ENCODE measurements around the gene SYT7.
A peak's percentile ranks its signal among the peaks of the same experiment; 100 is the strongest.

SYT7 gene

DNA sequence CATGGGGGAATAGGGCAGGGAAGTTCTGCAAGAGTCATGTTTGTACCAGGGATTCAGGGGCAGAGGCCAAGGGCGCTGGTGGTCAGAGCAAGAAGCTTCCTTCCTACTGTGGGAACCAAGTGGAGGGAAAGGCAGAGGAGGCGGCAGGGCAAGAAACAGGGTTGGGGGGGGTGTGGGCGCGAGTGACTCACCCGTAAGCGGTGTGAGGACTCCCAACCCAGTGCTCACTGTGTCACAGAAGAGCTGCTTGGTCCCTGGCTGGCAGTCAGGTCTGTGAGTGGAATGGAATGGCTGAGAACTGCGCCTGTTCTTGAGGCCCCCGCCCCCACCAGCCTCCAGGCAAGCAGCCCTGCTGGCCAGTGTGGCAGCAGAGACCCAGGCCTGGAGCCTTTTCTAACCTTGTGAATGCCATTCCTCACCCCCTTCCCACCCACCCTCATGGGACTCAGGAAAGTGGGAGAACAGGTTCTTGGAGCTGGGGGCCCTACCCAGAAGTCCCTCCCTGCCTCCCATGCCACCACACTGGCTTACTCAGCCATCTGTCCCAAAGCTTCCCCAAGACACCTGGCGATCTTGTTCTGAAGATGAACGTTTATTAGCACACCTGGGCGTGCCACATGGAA is 67.6 kb downstream of the SYT7 start:
- DNase-seq = no peak

DNA sequence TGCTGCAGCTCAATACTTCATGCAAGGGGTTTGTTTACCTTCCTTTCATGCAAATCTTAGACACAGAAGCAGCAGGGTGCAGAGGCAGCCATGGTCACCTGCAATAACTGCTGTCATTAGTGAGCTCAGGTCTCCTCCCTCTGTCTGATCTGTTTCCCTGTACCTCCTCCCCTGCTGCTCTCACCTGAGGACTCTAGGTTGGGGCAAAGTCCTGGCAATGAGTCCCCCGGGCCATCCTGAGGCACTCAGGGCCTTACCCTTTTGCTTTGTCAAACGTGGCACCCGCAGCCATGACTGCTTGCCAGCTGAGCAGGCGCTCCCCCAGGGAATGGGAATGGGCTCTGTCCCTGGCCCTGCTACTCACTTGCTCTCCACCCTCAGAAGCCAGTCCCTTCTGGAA is 68.4 kb downstream of the SYT7 start:
- DNase-seq = no peak

DNA sequence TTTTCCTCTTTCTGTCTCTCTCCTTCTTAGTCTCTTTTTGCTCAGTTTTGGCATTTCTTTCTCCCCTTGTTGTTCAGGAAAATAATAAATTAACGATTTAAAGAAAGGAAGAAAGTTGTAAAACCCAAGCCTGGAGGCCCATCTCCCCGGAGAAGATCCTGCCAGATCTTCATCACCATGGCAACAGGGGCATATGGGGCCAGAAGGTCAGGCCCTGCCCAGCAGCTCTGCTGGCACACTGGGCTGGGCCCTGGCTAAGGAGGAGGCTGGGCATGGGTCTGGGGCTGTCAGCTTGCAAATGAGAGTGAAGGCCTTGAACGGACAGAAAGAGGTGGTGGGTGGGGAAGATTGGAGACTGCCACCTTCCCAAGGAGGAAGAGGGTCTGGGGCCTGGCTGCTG is 69.5 kb downstream of the SYT7 start:
- no peak for DNase-seq

DNA sequence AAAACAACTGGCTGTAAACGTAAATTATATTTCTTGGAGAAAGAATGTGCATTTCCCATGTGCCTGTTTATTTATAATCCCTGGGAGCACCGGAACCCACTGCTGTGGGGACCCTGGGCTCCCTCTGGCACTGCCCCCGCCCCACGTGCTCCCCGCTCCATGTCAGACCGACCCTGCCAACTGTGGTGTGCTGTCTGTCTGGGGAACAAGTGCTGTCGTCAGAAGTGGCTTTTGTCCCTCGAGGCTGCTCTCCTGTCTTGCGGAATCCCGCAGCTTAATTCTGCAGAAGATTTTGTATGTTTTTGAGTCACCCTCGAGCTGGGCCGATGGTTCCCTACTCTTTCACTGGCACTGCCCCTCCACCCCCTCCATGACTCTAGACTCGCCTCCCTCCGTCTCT is 69.9 kb downstream of the SYT7 start:
- no peak for DNase-seq

DNA sequence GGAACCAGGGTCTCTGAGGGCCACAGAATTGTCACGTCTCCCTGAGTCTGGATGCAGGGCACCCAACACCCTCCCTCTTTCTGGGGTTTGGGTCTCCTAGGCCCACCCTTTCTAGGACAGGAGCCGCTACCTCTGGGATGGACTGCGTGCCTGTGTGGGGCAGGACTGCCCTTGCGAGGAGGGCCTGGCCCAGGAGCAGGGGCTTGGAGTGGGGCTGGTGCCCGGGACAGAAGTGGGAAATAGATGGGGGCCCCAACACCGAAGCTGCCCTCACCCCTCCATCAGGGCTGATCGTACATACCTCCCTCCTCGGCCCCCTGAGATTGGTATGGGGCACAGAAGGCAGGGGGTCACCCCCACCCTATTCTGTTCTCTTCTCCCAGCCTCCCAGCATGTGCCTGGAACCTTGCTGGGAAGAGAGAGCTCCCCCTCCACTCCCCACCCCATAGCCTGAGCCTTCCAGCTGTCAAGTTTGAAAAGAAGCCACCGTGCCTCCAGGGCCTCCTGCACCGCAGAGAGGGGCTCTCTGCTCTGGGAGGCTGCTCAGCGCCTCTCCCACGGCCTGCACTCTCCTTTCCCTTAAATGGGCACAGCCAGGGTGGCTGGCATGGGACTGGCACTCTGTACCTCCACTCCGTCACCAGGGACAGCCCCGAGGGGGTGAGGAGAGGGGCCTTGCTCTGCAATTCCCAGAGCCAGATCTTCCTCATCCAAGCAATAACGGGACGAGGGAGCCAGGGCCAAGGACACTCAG is 70.5 kb downstream of the SYT7 start:
- no peak for DNase-seq

DNA sequence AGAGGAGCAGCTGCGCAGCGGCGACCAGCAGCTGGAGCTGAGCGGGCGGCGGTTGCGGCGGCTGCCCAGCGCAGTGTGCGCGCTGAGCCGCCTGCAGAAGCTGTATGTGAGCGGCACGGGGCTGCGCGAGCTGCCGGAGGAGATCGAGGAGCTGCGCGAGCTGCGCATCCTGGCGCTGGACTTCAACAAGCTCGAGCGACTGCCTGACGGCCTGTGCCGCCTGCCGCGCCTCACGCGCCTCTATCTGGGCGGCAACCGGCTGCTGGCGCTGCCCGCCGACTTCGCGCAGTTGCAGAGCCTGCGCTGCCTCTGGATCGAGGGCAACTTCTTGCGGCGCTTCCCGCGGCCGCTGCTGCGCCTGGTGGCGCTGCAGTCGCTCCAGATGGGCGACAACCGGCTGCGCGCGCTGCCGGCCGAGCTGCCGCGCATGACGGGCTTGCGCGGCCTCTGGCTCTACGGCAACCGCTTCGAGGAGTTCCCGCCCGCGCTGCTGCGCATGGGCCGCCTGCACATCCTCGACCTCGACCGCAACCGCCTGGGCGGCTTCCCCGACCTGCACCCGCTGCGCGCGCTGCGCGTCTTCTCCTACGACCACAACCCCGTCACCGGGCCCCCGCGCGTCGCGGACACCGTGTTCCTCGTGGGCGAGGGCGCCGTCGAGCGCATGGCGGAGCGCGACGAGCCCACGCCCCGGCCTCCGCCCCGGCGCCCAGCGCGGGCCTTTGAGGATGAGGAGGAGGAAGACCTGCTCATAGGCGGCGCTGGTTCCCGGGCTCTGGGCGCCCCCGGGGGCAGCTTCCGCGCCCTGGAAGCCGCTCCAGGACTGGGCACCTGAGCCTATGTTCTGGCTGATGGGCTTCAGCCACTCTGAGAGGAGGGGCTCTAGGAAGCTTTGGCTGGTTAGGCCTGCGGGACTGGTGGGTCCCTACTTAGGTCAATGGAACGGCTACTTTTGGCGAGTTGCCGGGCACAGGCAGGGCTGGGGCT is 71.5 kb downstream of the SYT7 start:
- DNase-seq = peak; percentile 30

DNA sequence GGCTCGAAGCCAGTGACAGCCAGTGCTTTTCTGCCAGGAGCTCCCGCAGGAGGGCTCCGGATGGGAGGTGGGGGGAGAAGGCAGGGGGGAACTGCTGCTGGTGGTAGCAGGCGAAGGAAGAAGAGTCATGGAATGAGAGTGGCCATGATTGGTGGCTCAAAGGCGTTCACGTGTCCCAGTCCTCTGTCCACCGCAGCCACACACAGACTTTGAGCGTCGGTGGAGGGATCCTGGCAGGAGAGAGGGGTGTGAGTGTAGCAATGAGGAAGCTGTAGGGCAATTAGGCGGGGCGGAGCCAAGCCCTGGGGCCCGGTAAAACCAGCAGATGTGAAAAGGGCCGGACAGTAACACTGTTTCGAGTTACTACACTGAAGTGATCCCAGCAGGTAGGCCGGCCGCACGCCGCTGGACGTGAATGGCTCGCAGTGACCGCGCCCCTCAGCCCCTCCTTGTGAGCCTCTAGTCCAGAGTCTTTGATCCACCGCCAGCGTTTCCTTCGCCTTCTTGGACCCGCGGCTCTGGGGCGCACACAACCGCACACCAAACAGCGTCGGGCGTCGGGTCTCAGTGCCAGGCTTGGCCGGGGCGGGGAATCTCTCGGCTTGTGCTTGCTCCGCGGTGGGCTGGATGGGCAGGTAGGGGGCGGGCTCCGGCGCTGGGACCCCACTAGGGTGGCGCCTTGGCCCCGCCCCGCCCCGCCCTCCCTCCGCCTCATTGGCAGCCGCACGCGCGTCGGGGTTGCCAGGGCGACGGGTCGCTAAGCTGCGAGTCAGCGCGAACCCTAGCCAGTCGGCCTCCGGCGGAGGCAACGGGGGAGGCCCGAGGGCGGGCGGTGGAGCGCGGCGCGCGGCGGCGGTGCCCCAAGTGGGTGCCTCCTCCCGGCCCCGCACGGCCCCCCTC is 72.7 kb downstream of the SYT7 start, which contains the start of gene LRRC10B:
Gene LRRC10B (plus strand): TSS at position 788 of the 900 bp plus-strand sequence. CDS start 250 bp downstream, outside the sequence.
- no peak for DNase-seq

DNA sequence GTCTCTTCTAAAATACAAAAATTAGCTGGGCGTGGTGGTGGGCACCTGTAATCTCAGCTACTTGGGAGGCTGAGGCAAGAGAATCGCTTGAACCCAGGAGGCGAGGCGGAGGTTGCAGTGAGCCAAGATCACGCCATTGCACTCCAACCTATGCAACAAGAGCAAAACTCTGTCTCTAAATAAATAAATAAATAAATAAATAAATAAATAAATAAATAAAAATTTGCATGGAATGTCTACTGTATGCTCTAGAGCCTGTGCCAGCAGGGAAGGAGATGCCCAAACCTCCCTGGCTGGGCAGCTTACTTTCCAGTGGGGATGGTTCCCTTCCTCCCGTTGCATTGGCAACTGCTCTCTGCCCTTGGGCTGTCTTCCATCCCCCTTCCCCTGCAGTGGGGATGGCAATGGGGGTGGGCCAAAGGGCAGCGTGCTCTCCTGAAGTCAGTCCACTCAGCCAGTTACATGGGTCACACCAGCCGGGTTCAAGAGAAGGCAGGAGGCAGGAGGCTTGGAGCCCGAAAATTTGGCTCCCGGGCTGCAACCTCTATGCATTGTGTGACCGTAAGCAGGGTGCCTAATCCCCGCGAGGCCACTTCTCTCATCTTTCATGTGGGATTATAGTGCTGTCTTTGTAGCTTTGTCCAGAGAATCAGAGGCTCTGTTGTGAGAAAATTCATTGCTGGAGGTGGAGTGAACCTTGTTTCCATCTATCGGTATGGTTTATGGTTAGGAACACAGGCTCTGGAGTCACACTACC is 73.7 kb downstream of the SYT7 start:
- no peak for DNase-seq

DNA sequence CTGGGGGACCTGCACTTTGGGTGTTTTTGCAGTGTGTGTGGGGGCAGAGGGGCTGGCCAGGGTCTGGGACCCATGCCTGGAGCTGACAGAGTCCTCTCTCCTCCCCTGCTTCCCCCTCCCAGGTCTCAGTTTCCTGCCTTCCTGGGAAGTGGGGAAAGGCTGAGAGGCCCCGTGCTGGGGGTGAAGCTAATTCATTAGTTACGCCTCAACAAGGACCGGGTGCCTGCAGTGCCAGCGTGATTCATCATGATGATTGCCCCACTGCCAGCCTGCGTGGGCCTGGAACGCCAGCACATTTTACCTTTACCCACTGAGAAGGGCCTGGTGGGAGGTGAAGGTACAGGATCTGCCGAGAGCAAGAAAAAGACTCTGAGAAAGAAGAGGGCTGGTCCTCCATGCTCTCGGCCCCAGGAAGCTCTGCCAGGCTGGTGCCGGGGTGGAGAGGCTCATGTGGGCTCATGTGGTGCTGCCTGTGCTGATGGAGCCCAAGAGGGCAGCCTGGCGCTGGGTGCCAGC is 75.2 kb downstream of the SYT7 start:
- DNase-seq = no peak

DNA sequence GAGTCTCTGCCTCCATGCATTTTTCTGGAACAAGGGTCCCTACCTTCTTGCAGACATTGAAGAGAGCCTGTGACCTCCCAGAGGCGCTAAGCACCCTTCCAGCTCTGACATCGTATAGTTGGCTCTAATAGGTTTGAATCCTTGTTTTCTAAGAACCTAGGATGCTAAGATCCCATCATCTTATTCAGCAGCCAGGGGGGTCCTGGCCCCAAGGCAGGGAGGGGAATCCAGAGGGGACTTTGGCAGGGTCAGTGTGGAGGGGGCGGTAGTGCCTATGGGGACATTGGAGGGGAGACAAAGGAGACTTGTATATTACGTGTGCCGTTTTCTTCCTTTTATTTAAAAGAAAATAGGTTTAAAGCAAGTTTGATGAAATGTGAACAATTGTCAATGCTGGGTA is 75.8 kb downstream of the SYT7 start:
- DNase-seq = no peak

DNA sequence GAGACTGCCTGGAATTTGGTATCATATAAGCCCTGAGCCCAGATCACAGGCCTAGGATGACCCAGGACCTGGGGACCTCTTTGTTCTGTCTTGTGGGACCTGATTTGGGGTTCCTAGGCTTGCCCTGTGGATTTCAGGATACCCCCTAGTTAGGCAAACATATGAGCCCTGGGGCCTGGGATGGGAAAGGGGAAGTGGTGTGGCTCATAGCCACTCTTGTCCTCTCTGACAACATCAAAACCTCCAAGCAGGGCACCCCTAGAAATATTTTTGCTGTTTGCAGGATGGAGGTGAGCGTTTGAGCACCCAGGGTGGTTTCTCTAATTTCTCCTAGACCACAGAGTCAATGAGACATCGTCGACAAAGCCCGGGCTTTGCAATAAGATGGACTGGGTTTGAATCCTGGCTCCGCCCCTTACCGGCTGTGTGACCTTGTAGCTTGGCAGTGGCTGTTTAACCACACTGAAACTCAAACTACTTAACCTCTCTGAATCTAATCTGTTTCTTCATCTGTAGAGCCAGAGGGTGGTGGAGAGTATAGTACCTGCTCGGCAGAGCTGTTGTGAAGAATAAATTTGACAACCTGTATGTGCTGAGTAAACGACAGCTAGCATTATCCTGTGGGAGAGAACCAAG is 77.6 kb downstream of the SYT7 start:
- no peak for DNase-seq

DNA sequence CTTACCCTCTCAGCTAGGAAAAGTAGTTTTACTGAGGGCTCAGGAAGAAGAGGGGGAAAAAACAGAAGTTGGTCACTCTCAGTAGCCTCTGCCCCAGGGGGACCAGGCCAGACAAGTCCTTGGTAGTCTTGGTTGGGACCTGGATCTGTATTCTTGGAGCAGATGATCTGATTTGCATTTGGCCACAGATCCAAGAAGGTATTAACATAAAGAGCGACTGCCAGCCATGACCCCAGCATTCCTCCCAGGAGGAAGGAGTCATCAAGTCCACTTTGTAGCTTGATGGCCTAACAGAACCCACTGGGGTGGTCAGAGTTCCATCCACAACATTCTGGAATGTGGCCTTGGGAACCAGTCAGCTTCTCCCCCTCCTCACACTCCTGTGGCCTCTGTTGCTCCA is 78.4 kb downstream of the SYT7 start:
- DNase-seq = no peak

DNA sequence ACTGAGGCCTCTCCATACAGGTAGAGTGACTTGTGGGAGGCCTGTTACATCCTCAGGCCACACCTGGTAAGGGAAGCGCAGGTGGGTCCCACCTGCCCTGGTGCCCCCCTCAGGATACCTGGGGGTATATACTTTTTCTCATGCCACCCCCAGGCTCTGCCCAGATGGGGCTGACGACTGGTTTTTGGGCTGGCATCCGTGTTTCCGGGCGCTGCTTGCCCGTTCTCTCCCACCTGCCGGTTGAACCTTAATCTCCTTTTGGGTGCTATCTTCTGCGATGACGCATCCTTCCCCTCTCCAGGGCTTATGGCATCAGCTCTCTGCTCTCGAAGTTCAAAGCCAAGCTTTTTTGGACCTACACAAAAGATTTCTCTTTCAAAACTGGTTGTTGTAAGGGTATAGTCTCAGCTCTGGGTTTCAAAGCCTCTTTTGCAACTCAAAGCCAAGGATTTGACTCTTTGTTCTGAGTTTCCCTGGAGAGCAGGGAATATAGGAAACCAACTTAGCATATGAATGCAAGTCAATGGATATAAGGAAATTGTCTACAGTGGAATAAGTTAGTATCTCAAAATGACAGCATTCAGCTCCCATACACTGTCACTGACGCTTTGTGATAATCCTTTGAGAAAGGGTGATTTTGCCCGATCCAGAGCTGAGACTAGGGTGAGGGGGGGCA is 80.9 kb downstream of the SYT7 start:
- no peak for DNase-seq

DNA sequence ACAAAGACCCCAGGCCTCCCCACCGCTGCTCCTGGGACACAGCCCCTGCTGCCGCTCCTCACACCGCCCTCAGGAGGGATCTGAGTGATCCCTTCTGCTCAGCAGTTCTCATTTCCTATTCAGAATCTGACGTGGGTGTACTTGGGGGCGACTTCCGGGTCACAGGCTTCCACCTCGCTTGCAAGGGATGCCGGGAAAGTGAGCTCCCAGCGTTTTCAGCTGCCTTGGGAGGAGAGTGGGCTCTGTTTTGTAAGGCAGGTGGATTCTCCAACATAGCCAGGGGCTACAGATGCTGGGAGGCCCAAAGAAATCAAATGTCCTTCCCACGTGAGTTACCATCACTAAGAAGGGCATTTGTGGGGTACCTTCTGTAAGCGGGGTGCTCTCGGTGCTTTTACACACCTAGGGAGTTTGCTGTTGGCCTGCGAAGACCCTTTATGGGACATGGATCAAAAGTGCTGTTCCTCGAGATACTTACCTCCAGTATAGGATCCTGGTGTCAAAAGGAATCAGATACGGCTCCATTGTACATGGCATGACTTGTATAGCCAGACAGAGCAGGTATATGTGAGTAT is 82.0 kb downstream of the SYT7 start:
- no peak for DNase-seq

DNA sequence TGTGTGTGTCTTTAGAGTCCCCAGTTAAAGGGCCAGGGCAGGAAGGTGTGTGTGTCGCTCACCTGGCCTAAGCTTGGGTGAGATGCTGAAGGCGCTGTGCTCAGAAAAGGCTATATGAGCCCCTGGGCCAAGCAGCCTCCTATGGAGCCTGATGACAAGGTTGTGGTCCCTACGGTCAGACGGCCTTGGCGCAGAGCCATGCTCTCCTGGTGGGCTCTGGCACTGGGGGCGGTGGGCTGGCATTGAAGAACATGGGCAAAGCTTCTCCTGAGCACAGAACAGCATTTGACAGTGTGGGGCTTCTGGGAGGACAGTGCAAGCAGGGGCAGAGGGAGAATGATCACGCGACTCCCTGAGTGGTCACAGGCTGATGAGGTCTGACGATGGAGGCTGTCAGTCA is 83.0 kb downstream of the SYT7 start:
- no peak for DNase-seq

DNA sequence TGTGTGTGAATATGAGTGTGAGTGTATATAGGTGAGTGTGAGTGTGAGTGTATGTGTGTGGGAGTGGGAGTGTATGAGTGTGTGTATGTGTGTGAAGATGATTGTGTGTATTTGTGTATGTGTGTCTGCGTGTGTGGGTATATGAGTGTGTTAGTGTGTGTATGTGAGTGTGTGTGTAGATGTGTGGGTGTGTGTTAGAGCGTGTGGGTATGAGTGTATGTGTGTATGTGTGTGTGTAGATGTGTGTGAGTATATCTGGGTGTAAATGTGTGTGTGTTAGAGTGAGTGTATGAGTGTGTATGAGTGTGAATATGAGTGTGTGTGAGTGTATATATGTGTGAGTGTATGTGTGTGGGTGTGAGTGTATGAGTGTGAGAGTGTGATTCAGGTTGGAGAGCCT is 83.4 kb downstream of the SYT7 start:
- no peak for DNase-seq

DNA sequence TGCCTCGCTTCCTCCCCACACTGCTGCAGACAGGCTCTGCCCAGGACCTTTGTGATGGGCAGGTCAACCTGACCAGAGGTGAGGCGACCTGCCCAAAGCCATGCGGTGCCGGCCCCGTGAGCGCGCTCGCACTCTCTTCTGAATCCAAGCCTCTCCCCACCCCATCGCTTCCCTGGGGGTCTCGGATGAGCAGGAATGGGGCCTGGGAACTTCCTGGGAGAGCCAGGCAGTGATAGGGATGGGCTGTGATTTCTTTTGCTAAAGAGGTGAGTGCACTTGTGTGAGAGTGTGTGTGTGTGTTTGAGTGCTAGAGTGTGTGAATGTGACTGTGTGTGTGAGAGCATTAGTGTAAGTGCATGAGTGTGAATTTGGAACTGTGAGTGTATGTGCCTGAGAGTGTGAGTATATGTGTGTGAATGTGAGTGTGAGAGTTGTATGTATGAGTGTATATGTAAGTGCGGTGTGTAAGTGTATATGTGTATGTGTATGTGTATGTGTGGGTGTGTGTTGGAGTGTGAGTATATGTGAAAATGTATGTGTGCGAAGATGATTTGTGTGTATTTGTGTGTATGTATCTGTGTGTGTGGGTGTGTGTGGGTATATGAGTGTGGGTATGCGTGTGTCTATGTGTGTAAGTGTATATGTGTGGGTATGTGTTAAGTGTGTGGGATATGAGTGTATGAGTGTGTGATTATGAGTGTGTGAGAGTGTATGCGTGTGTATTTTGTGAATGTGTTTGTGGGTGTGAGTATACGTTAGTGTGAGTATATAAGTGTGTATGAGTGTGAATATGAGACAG is 84.1 kb downstream of the SYT7 start:
- no peak for DNase-seq

DNA sequence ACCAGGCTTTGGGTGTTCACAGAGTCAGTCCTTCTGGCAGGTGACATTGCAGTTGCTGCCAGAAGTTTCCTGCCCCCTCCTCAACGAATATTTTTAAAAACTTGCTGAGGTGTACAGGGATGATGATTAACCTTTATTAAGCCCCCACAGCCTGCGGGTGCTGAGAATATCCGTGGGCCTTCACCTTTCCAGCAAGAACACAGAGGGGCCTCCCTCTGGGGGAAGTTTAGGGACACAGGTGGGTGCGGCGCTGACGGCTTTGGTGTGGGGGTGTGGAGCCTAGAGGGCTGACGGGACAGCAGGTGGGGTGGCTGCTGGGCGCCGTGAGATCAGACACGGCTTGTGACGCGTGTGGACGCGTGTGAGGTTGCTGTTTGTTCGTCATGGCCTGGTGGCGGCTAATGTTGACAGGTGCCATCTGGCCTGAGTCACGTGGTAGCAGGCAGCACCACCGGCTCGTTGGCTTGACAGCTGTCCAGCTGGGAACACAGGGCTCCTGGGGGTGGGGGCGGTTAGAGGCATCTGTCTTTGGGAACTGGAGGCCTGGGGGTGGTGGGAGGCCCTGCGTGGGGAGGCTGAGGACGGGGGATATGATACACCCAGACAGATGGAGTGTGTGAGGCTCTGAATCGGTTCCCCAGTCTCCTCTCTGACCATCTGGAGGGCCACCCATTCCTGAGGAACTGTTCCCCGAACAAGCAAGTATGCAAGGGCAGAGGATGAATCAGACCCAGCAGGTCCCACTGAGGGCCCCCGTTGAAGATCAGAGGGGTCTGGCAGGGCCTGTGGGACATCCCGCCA is 84.9 kb downstream of the SYT7 start:
- DNase-seq = no peak
